ENCODE data around the gene FDX2. TPM values are rescaled to one million over a fixed set of nuclear protein-coding genes. Genes with fewer than 3 reads are reported as not detected.
A peak's percentile ranks its signal among the peaks of the same experiment; 100 is the strongest.

Gene FDX2
- total RNA-seq, 1 donor from 2014 or later, result 23.3 TPM

DNA sequence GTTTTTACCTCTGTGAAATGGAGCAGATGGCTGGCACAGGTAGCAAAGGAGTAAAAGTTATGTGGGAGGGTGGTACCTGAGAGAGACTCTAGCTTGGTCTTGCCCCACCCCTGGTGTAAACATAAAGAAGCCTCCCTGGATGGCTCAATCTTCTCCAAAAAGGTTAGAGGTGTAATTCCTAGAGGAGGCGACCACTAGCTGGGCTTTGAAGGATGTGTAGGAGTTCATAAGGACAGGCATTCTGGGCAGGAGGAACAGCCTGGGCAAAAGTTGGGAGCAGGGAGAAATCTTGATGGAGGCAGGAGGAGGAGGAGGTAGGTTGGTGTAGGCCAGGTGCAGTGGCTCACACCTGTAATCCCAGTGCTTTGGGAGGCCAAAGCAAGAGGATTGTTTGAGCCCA lies 36.9 kb downstream of the FDX2 start:
- H3K27me3 Mint-ChIP-seq, result peaks cover 24% of the 10 kb centered on the region
- no peak overlapping the region for H3K27ac Mint-ChIP-seq
- no peak for DNase-seq (ENCODE audit: extremely low spot score, unreplicated experiment)
- peaks cover 3% of the 10 kb centered on the region for H3K4me1 Mint-ChIP-seq (ENCODE audit: unreplicated experiment)
- H3K4me3 Mint-ChIP-seq, result no peak overlapping the region
- H3K36me3 Mint-ChIP-seq, result no peaks in the 10 kb centered on the region
- TF ChIP-seq, protein P1, sequence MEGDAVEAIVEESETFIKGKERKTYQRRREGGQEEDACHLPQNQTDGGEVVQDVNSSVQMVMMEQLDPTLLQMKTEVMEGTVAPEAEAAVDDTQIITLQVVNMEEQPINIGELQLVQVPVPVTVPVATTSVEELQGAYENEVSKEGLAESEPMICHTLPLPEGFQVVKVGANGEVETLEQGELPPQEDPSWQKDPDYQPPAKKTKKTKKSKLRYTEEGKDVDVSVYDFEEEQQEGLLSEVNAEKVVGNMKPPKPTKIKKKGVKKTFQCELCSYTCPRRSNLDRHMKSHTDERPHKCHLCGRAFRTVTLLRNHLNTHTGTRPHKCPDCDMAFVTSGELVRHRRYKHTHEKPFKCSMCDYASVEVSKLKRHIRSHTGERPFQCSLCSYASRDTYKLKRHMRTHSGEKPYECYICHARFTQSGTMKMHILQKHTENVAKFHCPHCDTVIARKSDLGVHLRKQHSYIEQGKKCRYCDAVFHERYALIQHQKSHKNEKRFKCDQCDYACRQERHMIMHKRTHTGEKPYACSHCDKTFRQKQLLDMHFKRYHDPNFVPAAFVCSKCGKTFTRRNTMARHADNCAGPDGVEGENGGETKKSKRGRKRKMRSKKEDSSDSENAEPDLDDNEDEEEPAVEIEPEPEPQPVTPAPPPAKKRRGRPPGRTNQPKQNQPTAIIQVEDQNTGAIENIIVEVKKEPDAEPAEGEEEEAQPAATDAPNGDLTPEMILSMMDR (conservative IDR thresholded peaks at IDR 0.05), result no peak
- H3K9me3 Mint-ChIP-seq, result no peaks in the 10 kb centered on the region

DNA sequence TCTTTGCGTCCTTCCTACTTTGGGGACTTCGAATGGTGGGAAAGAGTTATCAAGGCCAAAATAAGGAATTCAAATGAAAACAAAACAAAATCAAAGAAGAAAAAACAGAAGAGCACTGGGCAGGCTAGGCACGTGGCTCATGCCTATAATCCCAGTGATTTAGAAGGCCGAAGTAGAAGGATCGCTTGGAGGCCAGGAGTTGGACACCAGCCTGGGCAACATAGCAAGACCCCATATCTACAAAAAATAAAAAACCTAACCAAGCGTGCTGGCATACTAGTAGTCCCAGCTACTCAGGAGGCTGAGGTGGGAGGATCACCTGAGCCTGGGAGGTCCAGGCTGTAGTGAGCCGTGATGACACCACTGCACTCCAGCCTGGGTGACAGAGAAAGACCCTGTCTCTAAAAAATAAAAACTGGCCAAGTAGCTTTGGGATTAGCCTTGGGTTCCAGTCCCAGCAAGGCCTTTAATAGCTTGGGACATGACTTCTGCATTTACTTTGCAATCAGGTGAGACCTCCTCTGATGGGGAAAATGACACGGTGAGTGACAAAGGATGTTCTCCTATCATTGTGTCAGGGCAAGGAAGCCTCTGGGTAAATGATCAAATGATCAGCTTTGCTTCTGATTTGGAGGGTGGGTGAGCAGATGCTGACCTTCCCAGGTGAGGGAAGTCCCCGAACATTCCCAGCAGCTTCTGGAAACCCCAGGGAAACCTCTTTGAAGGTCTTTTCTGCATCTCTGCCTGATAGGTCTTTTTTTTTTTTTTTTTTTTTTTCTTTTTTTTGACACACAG lies 37.8 kb downstream of the FDX2 start:
- Mint-ChIP-seq H3K9me3 (no peaks in the 10 kb centered on the region), H3K36me3 (no peaks in the 10 kb centered on the region), H3K4me1 (ENCODE audit: unreplicated experiment) (peaks cover 3% of the 10 kb centered on the region), H3K27me3 (peaks cover 21% of the 10 kb centered on the region), H3K27ac (no peak overlapping the region), H3K4me3 (no peak overlapping the region)
- TF ChIP-seq, protein P1 (conservative IDR thresholded peaks at IDR 0.05), result no peak
- DNase-seq (ENCODE audit: extremely low spot score, unreplicated experiment), result no peak

DNA sequence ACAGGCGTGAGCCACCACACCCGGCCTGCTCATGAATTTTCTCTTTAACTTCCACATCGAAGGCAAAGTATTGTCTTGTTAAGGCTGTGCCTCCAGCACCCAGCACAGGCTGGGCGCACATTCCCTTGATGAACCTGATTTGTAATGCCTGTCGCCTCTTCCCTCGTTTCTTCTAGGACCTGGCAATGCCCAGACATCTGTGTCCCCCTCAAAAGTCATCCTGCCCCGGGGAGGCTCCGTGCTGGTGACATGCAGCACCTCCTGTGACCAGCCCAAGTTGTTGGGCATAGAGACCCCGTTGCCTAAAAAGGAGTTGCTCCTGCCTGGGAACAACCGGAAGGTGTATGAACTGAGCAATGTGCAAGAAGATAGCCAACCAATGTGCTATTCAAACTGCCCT lies 41.2 kb downstream of the FDX2 start:
- Mint-ChIP-seq H3K36me3 (no peaks in the 10 kb centered on the region), H3K27ac (no peak overlapping the region)

DNA sequence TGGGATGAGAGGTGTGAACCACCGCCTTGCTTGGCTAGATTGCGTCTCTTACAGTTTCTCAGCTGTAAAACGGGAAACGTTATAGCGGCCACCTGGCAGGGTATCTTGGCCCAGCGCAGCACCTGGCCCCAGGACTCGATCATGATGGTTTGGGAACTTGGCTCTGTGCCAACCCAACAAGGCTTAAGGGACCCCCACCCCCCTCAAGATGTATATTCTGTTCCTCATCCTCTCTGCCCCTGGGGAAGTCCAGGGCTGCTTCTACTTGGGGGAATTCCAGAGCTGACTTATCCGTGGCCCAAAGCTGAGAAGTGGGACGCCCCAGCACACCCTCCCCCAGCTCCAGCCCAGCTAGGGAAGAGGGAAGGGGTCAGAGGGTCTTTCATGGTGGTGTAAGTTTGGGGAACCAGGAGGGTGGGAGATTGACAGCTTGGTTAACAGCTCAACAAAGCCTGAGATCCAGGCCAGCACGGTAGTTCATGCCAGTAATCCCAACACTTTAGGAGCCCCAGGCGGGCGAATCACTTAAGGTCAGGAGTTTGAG lies 44.2 kb downstream of the FDX2 start:
- H3K27ac Mint-ChIP-seq, result no peak overlapping the region
- no peaks in the 10 kb centered on the region for H3K9me3 Mint-ChIP-seq
- no peaks in the 10 kb centered on the region for H3K4me1 Mint-ChIP-seq (ENCODE audit: unreplicated experiment)
- TF ChIP-seq, protein P1 (conservative IDR thresholded peaks at IDR 0.05), result no peak
- no peaks in the 10 kb centered on the region for H3K36me3 Mint-ChIP-seq
- H3K4me3 Mint-ChIP-seq, result peak overlapping the region; percentile 54
- DNase-seq (ENCODE audit: extremely low spot score, unreplicated experiment), result no peak
- peaks cover 56% of the 10 kb centered on the region for H3K27me3 Mint-ChIP-seq

More for the DNA sequence above, 41.2 kb downstream of the FDX2 start:
- Mint-ChIP-seq H3K9me3 (no peaks in the 10 kb centered on the region), H3K4me3 (no peak overlapping the region), H3K27me3 (peaks cover 47% of the 10 kb centered on the region), H3K4me1 (ENCODE audit: unreplicated experiment) (no peaks in the 10 kb centered on the region)
- DNase-seq (ENCODE audit: extremely low spot score, unreplicated experiment), result no peak
- TF ChIP-seq, protein P1 (conservative IDR thresholded peaks at IDR 0.05), result no peak

DNA sequence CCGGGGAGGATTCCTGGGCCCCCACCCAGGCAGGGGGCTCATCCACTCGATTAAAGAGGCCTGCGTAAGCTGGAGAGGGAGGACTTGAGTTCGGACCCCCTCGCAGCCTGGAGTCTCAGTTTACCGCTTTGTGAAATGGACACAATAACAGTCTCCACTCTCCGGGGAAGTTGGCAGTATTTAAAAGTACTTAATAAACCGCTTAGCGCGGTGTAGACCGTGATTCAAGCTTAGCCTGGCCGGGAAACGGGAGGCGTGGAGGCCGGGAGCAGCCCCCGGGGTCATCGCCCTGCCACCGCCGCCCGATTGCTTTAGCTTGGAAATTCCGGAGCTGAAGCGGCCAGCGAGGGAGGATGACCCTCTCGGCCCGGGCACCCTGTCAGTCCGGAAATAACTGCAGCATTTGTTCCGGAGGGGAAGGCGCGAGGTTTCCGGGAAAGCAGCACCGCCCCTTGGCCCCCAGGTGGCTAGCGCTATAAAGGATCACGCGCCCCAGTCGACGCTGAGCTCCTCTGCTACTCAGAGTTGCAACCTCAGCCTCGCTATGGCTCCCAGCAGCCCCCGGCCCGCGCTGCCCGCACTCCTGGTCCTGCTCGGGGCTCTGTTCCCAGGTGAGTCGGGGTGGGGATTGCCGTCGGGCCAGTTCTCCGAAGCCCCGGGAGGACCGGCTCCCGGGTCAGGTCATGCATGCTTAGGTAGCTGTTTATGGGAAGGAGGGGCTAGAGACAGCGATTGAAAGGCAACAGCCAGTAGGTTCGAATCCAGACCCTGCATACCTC lies 45.0 kb downstream of the FDX2 start, which contains the start of gene ICAM1:
Gene ICAM1, plus strand, starts transcription at position 505 of the 779 bp plus-strand sequence. Its CDS starts 40 bp downstream, at position 545.
- TF ChIP-seq, protein P1 (conservative IDR thresholded peaks at IDR 0.05), result peak; percentile 28
- Mint-ChIP-seq H3K4me1 (ENCODE audit: unreplicated experiment) (no peaks in the 10 kb centered on the region), H3K27ac (no peak within 1 kb of the TSS), H3K27me3 (peaks cover 56% of the 10 kb centered on the region), H3K9me3 (no peaks in the 10 kb centered on the region), H3K4me3 (peak within 1 kb of the TSS; percentile 54), H3K36me3 (no peaks in the 10 kb centered on the region)
- no peak for DNase-seq (ENCODE audit: extremely low spot score, unreplicated experiment)

All from type B pancreatic cell (in vitro differentiated cells).